Endothelial cell (in vitro differentiated cells): ENCODE measurements around the gene MATN4. TPM values are rescaled to one million over a fixed set of nuclear protein-coding genes. Genes with fewer than 3 reads are reported as not detected.

Source experiments
- DNase-seq: peaks from one replicate; pipeline ENCODE4 v3.0.0; 2021; ENCODE audit warnings: low spot score
- H3K27ac Mint-ChIP-seq: one replicate; pipeline ENCODE4 v1.8.0; 2021; ENCODE audit warnings: mixed read lengths, inconsistent platforms; ENCODE audit not compliant: unreplicated experiment
- H3K27me3 Mint-ChIP-seq: one replicate; pipeline ENCODE4 v1.8.0; 2021; ENCODE audit warnings: mild to moderate bottlenecking, moderate library complexity, mixed read lengths, inconsistent platforms; ENCODE audit not compliant: unreplicated experiment
- H3K36me3 Mint-ChIP-seq: one replicate; pipeline ENCODE4 v1.8.0; 2021; ENCODE audit warnings: mild to moderate bottlenecking, low read depth, mixed read lengths, inconsistent platforms; ENCODE audit not compliant: unreplicated experiment
- H3K4me1 Mint-ChIP-seq: one replicate; pipeline ENCODE4 v1.8.0; 2021; ENCODE audit warnings: mild to moderate bottlenecking, mixed read lengths, inconsistent platforms; ENCODE audit not compliant: unreplicated experiment
- H3K4me3 Mint-ChIP-seq: one replicate; pipeline ENCODE4 v1.8.0; 2021; ENCODE audit warnings: mild to moderate bottlenecking, mixed read lengths, inconsistent platforms; ENCODE audit not compliant: unreplicated experiment
- H3K9me3 Mint-ChIP-seq: one replicate; pipeline ENCODE4 v1.8.0; 2021; ENCODE audit warnings: mixed read lengths, inconsistent platforms; ENCODE audit not compliant: unreplicated experiment
- CTCF ChIP-seq: fragments of 200-600 bp; sonication (generic); IDR thresholded peaks from one replicate; pipeline ENCODE4 v1.5.0; 2021; ENCODE audit warnings: antibody characterized with exemption; ENCODE audit not compliant: unreplicated experiment
- total RNA-seq: library from RNA; stranded (reverse); fragmentation: NEBNext Ultra II Directional; extraction: Animal tissue kit (Norgen Biotek cat#: 25700); gene quantifications from one replicate; pipeline ENCODE4 v1.2.1, GENCODE V29; 2021; ENCODE audit not compliant: unreplicated experiment

MATN4 gene
- total RNA-seq, 1 donor from 2014 or later: not detected

DNA sequence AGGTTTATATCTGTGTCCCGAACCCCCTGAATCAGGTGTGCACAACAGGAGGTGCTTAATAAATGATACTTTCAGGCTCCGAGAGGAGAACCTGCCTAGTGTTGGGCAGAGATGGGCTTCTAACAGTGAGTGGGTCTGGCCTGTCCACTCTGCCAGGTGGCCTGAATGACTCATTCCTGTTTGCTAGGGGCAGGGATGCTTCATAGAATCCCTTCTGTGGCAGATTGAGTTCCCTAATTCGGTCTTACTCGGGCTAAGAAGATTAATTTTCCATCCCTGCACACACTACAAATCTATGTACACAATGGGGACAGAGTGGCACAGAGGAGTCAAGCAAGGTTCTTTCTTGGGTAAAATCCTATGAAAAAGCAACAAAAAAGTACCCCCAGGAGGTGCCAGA lies 20.4 kb upstream of the MATN4 start:
- H3K27me3 Mint-ChIP-seq: peaks cover 3% of the 10 kb centered on the region
- TF ChIP-seq CTCF: no peak
- H3K9me3 Mint-ChIP-seq: no peaks in the 10 kb centered on the region
- H3K4me3 Mint-ChIP-seq: no peak overlapping the region
- H3K36me3 Mint-ChIP-seq: no peaks in the 10 kb centered on the region
- DNase-seq: no peak
- H3K27ac Mint-ChIP-seq: no peak overlapping the region
- H3K4me1 Mint-ChIP-seq: peaks cover 5% of the 10 kb centered on the region

- H3K4me1 Mint-ChIP-seq: peaks cover 5% of the 10 kb centered on the region
- TF ChIP-seq CTCF: no peak
- H3K9me3 Mint-ChIP-seq: no peaks in the 10 kb centered on the region
- no peak for DNase-seq
- H3K27ac Mint-ChIP-seq: no peak overlapping the region
- no peak overlapping the region for H3K4me3 Mint-ChIP-seq
- peaks cover 3% of the 10 kb centered on the region for H3K27me3 Mint-ChIP-seq
- H3K36me3 Mint-ChIP-seq: no peaks in the 10 kb centered on the region
These were observed 17.3 kb upstream of the MATN4 start for GRCh38 chr20:45325371-45325770.

GRCh38 chr20:45323731-45324130 lies 15.6 kb upstream of the MATN4 start:
- Mint-ChIP-seq H3K27ac (no peak overlapping the region), H3K36me3 (no peaks in the 10 kb centered on the region), H3K9me3 (no peaks in the 10 kb centered on the region), H3K4me1 (peaks cover 5% of the 10 kb centered on the region), H3K27me3 (peaks cover 3% of the 10 kb centered on the region), H3K4me3 (no peak overlapping the region)
- DNase-seq: no peak
- no peak for TF ChIP-seq CTCF

GRCh38 chr20:45322952-45323383 lies 14.9 kb upstream of the MATN4 start:
- Mint-ChIP-seq H3K27me3 (peaks cover 3% of the 10 kb centered on the region), H3K4me1 (peaks cover 5% of the 10 kb centered on the region), H3K36me3 (no peaks in the 10 kb centered on the region), H3K4me3 (no peak overlapping the region), H3K27ac (no peak overlapping the region), H3K9me3 (no peaks in the 10 kb centered on the region)
- TF ChIP-seq CTCF: no peak
- DNase-seq: no peak

GRCh38 chr20:45320948-45321595 lies 13.0 kb upstream of the MATN4 start:
- no peaks in the 10 kb centered on the region for H3K4me1 Mint-ChIP-seq
- H3K27me3 Mint-ChIP-seq: peaks cover 2% of the 10 kb centered on the region
- H3K27ac Mint-ChIP-seq: no peak overlapping the region
- H3K4me3 Mint-ChIP-seq: no peak overlapping the region
- no peak for TF ChIP-seq CTCF
- no peaks in the 10 kb centered on the region for H3K36me3 Mint-ChIP-seq
- no peak for DNase-seq
- no peaks in the 10 kb centered on the region for H3K9me3 Mint-ChIP-seq
